GM12878 (cell line): ENCODE measurements around the gene ABCA13. TPM values are rescaled to one million over a fixed set of nuclear protein-coding genes. Genes with fewer than 3 reads are reported as not detected.

Experiments
- ATAC-seq: fragments of 200-7000 bp; cut with Tn5 transposase; 3 replicates; pipeline ENCODE4 v1.9.1; 2020; ENCODE audit warnings: mild to moderate bottlenecking, moderate library complexity
- BruUV-seq: library from RNA; stranded (reverse); fragments of 400-500 nt; replicated peaks from 2 replicates; lab custom pipeline; 2021; lab: Mats Ljungman, UMichigan
- CTCF ChIA-PET: fragments of 300-600 bp; sonication (Branson Sonifier 250); formaldehyde crosslinking; extraction: SDS; loops from one replicate; lab custom pipeline; 2021; ENCODE audit warnings: inconsistent platforms; lab: Yijun Ruan, JAX
- POLR2A ChIA-PET: fragments of 350-600 bp; formaldehyde crosslinking; extraction: SDS; loops from one replicate; lab custom pipeline; 2021; ENCODE audit warnings: inconsistent platforms; lab: Charles Lee
- RAD21 ChIA-PET: fragments of 300-600 bp; sonication (Branson Sonifier 250); formaldehyde crosslinking; loops from one replicate; lab custom pipeline; 2023; ENCODE audit warnings: antibody characterized with exemption; ENCODE audit not compliant: unreplicated experiment; lab: Charles Lee
- SMC1A ChIA-PET: fragments of 300-600 bp; sonication (Branson Sonifier 250); formaldehyde crosslinking; loops from one replicate; lab custom pipeline; 2023; ENCODE audit not compliant: unreplicated experiment, uncharacterized antibody; lab: Charles Lee
- DNase-seq: peaks from one replicate; pipeline ENCODE4 v3.0.0-alpha.2; 2011; ENCODE audit warnings: low read depth, low spot score
- FAIRE-seq: peaks from 3 replicates; lab custom pipeline; 2011; peaks lifted over from hg19 to GRCh38; lab: Jason Lieb, UNC
- H2AFZ ChIP-seq: 2 replicates; pipeline ENCODE4 v1.6.0; 2011; ENCODE audit warnings: low read depth, low read length, control low read depth; ENCODE audit not compliant: control insufficient read depth
- H3K27ac ChIP-seq: 2 replicates; pipeline ENCODE4 v1.5.1; 2011; ENCODE audit warnings: control low read depth; ENCODE audit not compliant: control insufficient read depth, insufficient read depth
- H3K27me3 ChIP-seq, 2 experiments: replicated peaks in 1 of 2; 2 replicates each; pipeline versions ENCODE4 v1.6.0 to v1.6.1; 2011; ENCODE audit warnings: low read length in 1 of 2; ENCODE audit not compliant: control insufficient read depth in 2 of 2, insufficient read depth in 2 of 2
- H3K36me3 ChIP-seq, 2 experiments: 2 replicates each; pipeline ENCODE4 v1.5.1; 2011; ENCODE audit warnings: low read length in 1 of 2; ENCODE audit not compliant: control insufficient read depth in 2 of 2, insufficient read depth in 2 of 2
- H3K4me1 ChIP-seq: 2 replicates; pipeline ENCODE4 v1.6.1; 2011; ENCODE audit warnings: mild to moderate bottlenecking, low read length, moderate library complexity, mixed read lengths; ENCODE audit not compliant: control insufficient read depth, insufficient read depth
- H3K4me2 ChIP-seq: 2 replicates; pipeline ENCODE4 v1.6.0; 2011; ENCODE audit warnings: control low read depth; ENCODE audit not compliant: control insufficient read depth, insufficient read depth
- H3K4me3 ChIP-seq: fragments of 200-600 bp; sonication (generic); 2 replicates; pipeline ENCODE4 v1.5.1; 2016
- H3K79me2 ChIP-seq: 2 replicates; pipeline ENCODE4 v1.6.0; 2011; ENCODE audit warnings: low read length; ENCODE audit not compliant: control insufficient read depth, insufficient read depth
- H3K9ac ChIP-seq: 2 replicates; pipeline ENCODE4 v1.8.0; 2011; ENCODE audit warnings: low read length, control low read depth, mixed read lengths; ENCODE audit not compliant: control insufficient read depth, insufficient read depth
- H3K9me3 ChIP-seq: replicated peaks from 3 replicates; pipeline ENCODE4 v1.5.1; 2011; ENCODE audit warnings: mild to moderate bottlenecking, low read length; ENCODE audit not compliant: control insufficient read depth, insufficient read depth
- H4K20me1 ChIP-seq: 2 replicates; pipeline ENCODE4 v1.6.0; 2011; ENCODE audit not compliant: control insufficient read depth, insufficient read depth
- ATF7 ChIP-seq: fragments of 450-650 bp; IDR thresholded peaks from 2 replicates; pipeline ENCODE4 v1.6.1; 2016; ENCODE audit warnings: low read depth, mild to moderate bottlenecking
- BCL11A ChIP-seq: IDR thresholded peaks from 2 replicates; pipeline ENCODE4 v1.6.1; 2011; ENCODE audit warnings: low read depth, low read length
- BHLHE40 ChIP-seq, 2 experiments: fragments of 450-650 bp in 1 of 2; IDR thresholded peaks; 2 replicates each; pipeline ENCODE4 v1.6.1; 2011 to 2017; ENCODE audit warnings: low read depth in 2 of 2, borderline replicate concordance in 1 of 2, improper control_type of control experiment in 1 of 2, low read length in 1 of 2, mild to moderate bottlenecking in 1 of 2
- CBX3 ChIP-seq: fragments of 200-600 bp; sonication (generic); IDR thresholded peaks from 2 replicates; pipeline ENCODE4 v1.6.1; 2016; ENCODE audit warnings: low read depth, borderline replicate concordance
- CHD2 ChIP-seq: IDR thresholded peaks from 2 replicates; pipeline ENCODE4 v1.6.1; 2011; ENCODE audit warnings: low read depth, low read length, improper control_type of control experiment, borderline replicate concordance
- IKZF2 ChIP-seq, 2 experiments: fragments of 450-650 bp; IDR thresholded peaks; 2 replicates each; pipeline ENCODE4 v1.6.1; 2017; ENCODE audit warnings: mild to moderate bottlenecking in 2 of 2, moderate library complexity in 2 of 2
- IRF4 ChIP-seq: IDR thresholded peaks from 2 replicates; pipeline ENCODE4 v1.6.1; 2011; ENCODE audit warnings: low read depth, low read length
- JUNB ChIP-seq: IDR thresholded peaks from 2 replicates; pipeline ENCODE4 v1.6.1; 2016; ENCODE audit warnings: antibody characterized with exemption, mild to moderate bottlenecking
- LARP7 ChIP-seq: fragments of 450-650 bp; IDR thresholded peaks from 2 replicates; pipeline ENCODE4 v1.6.1; 2017; ENCODE audit warnings: mild to moderate bottlenecking
- MEF2B ChIP-seq: fragments of 450-650 bp; IDR thresholded peaks from 2 replicates; pipeline ENCODE4 v1.6.1; 2018; ENCODE audit warnings: mild to moderate bottlenecking, moderate library complexity; ENCODE audit not compliant: partially characterized antibody, poor library complexity, severe bottlenecking
- SIX5 ChIP-seq: IDR thresholded peaks from 2 replicates; pipeline ENCODE4 v1.6.1; 2011; ENCODE audit warnings: mild to moderate bottlenecking, low read depth, low read length, moderate library complexity; ENCODE audit not compliant: severe bottlenecking
- SP1 ChIP-seq: IDR thresholded peaks from one replicate; pipeline ENCODE4 v1.6.1; 2011; ENCODE audit warnings: low read depth, low read length
- SPI1 ChIP-seq: IDR thresholded peaks from 2 replicates; pipeline ENCODE4 v1.6.1; 2011; ENCODE audit warnings: low read depth, mild to moderate bottlenecking, low read length, moderate library complexity, borderline replicate concordance; ENCODE audit not compliant: insufficient read depth
- SREBF2 ChIP-seq: IDR thresholded peaks from 2 replicates; pipeline ENCODE4 v1.6.1; 2012; ENCODE audit warnings: mild to moderate bottlenecking, low read length
- SRF ChIP-seq, 2 experiments: IDR thresholded peaks; 2 replicates each; pipeline ENCODE4 v1.6.1; 2011; ENCODE audit warnings: low read depth in 2 of 2, low read length in 2 of 2, mild to moderate bottlenecking in 1 of 2, moderate library complexity in 1 of 2
- ZNF687 ChIP-seq: fragments of 450-650 bp; IDR thresholded peaks from 2 replicates; pipeline ENCODE4 v1.6.1; 2017; ENCODE audit warnings: mild to moderate bottlenecking, moderate library complexity
- WGBS: methylation state at CpG from one replicate; pipeline ENCODE4 v1.1.6; 2016; ENCODE audit warnings: low lambda C conversion rate; ENCODE audit not compliant: insufficient replicate concordance, insufficient coverage; ENCODE audit errors: missing lambda C conversion rate; 5-methylcytosine and 5-hydroxymethylcytosine counted together
- in situ Hi-C: fragments of 300-500 bp; cut with MboI; formaldehyde crosslinking; loops from 9 replicates; pipeline ENCODE4 v1.14.3; 2018; ENCODE audit warnings: mixed read lengths
- intact Hi-C: fragments of 100-400 bp; cut with micrococcal nuclease; formaldehyde crosslinking; loops from one replicate; pipeline ENCODE4 v1.14.2; 2022; ENCODE audit not compliant: unreplicated experiment
- polyA plus RNA-seq, 11 experiments: library from polyadenylated mRNA; depleted of rRNA in 4 of 11; unstranded in 6 of 11; stranded (reverse) in 5 of 11; fragments of >200 nt; fragmentation: Nextera tagmentation in 4 of 11; fragmentation: Illumina TruSeq in 1 of 11; extraction: Ambion mirVana in 4 of 11; extraction: Trizol in 1 of 11; gene quantifications; 1 replicate in 1 of 11; 2 replicates in 10 of 11; pipeline versions ENCODE4 v1.2.1 to v1.2.3, GENCODE V29; 2011 to 2016; ENCODE audit warnings: inconsistent platforms in 2 of 11, missing spikeins in 2 of 11, low read depth in 1 of 11
- total RNA-seq, 4 experiments: library from RNA; depleted of rRNA in 3 of 4; stranded (reverse); fragments of >200 nt in 3 of 4; fragmentation: Illumina TruSeq in 1 of 4; extraction: Trizol in 1 of 4; gene quantifications; 2 replicates each; pipeline versions ENCODE4 v1.2.1 to v1.2.3, GENCODE V29; 2013 to 2021

The ABCA13 gene
- total and polyA plus RNA-seq, 10 of the 15 experiments (the other 5 are each of a cell fraction or from before 2014, with no cell fraction given): under 0.01 to 0.98 (median 0.04) TPM; not detected in 2

- ATAC-seq (no peak), DNase-seq (no peak), FAIRE-seq (no peak)
- Histone ChIP-seq H3K27ac (no peak overlapping the region), H3K9me3 (no peaks in the 10 kb centered on the region), H3K4me2 (no peak overlapping the region), H3K4me1 (no peaks in the 10 kb centered on the region), H3K36me3 (no peaks in the 10 kb centered on the region), H4K20me1 (no peaks in the 10 kb centered on the region), H2AFZ (no peak overlapping the region), H3K79me2 (no peaks in the 10 kb centered on the region), H3K27me3 (no peaks in the 10 kb centered on the region), H3K4me3 (no peak overlapping the region), H3K9ac (no peak overlapping the region)
- intact Hi-C loops (no loop called here), in situ Hi-C loops (no loop called here)
- SMC1A ChIA-PET: interaction anchor here (0.6 kb wide), 1 partner anchor 153 kb away, joined by 3 read pairs; no protein-coding TSS in a partner anchor
- BruUV-seq: no TSS peak
- RAD21 ChIA-PET: no interaction called here
- CTCF ChIA-PET: no interaction called here
- 3% methylated on average over 3 of the region's 3 CpGs for WGBS
- TF ChIP-seq ATF7 (no peak), JUNB (no peak), LARP7 (no peak), SPI1 (no peak), CBX3 (no peak), SREBF2 (no peak), BCL11A (no peak), SP1 (no peak), SRF (IDR thresholded peaks at IDR 0.05; ENCODE audit: low read depth in 2 of 2, low read length in 2 of 2) (no peak), SIX5 (no peak), ZNF687 (no peak), IRF4 (no peak), CHD2 (no peak), MEF2B (no peak), IKZF2 (IDR thresholded peaks at IDR 0.05) (no peak), BHLHE40 (IDR thresholded peaks at IDR 0.05; ENCODE audit: borderline replicate concordance in 1 of 2, low read depth in 2 of 2, low read length in 1 of 2) (no peak)
- POLR2A ChIA-PET: interaction anchor here (0.6 kb wide), 1 partner anchor 38 kb away, joined by 3 read pairs; no protein-coding TSS in a partner anchor
These were observed 354.8 kb downstream of the ABCA13 start for GRCh38 chr7:48525736-48526732.
